Measurements from ENCODE around the gene OR10J1.
"Not testable (repeated sequence)": the region's sequence is repeated elsewhere in the genome, so short reads cannot be mapped to it uniquely, and the experiment has no call there.

Gene OR10J1

GRCh38 chr1:159449605-159450004, 10.1 kb downstream of the OR10J1 start:
- H3K36me3 ChIP-seq (replicated peaks); H3K27me3 ChIP-seq (ENCODE audit: low read depth); H3K9me3 ChIP-seq; H3K4me3 ChIP-seq; H3K4me1 ChIP-seq; in situ Hi-C loops (cut with MboI; ENCODE audit: low sequenced_read_pairs); DNase-seq (ENCODE audit: low spot score in 2 of 2): not testable (repeated sequence)

GRCh38 chr1:159459551-159459950, 20.0 kb downstream of the OR10J1 start:
- no peak for DNase-seq (ENCODE audit: low spot score in 2 of 2)
- H3K36me3 ChIP-seq (replicated peaks) = no peaks in the 10 kb centered on the region
- in situ Hi-C loops (cut with MboI; ENCODE audit: low sequenced_read_pairs) = no loop called here

DNA sequence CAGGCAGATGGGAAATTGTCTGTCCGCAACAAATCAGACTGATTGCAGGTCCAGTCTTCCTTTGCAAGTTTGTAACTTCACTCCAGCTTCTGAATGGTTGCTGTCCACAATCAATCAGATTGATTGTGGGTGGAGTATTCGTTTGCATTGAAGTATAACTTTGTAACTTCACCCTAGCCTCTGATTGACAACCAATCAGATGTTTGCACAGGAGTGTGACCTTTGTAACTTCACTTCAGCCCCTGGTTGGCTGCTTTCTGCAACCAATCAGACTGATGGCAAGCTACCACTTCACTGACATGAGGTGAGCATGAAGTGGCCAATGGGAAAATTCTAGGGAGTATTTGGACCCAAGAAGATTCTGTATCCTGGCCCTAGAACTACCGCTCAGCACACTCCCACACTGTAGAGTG, 25.7 kb downstream of the OR10J1 start:
- H3K9me3 ChIP-seq = no peaks in the 10 kb centered on the region
- in situ Hi-C loops (cut with MboI; ENCODE audit: low sequenced_read_pairs) = no loop called here
- no peak overlapping the region for H3K4me3 ChIP-seq
- no peaks in the 10 kb centered on the region for H3K36me3 ChIP-seq (replicated peaks)
- no peak for DNase-seq (ENCODE audit: low spot score in 2 of 2)
- no peaks in the 10 kb centered on the region for H3K4me1 ChIP-seq
- H3K27me3 ChIP-seq (ENCODE audit: low read depth) = no peaks in the 10 kb centered on the region

More at GRCh38 chr1:159459551-159459950, 20.0 kb downstream of the OR10J1 start:
- Histone ChIP-seq H3K4me3 (no peak overlapping the region), H3K4me1 (no peaks in the 10 kb centered on the region), H3K9me3 (no peaks in the 10 kb centered on the region), H3K27me3 (ENCODE audit: low read depth) (no peaks in the 10 kb centered on the region)

- Histone ChIP-seq H3K4me3 (no peak overlapping the region), H3K36me3 (replicated peaks) (no peaks in the 10 kb centered on the region), H3K9me3 (no peaks in the 10 kb centered on the region), H3K4me1 (no peaks in the 10 kb centered on the region), H3K27me3 (ENCODE audit: low read depth) (no peaks in the 10 kb centered on the region)
- in situ Hi-C loops (cut with MboI; ENCODE audit: low sequenced_read_pairs) = no loop called here
- DNase-seq (ENCODE audit: low spot score in 2 of 2) = no peak
These were observed 28.8 kb downstream of the OR10J1 start for GRCh38 chr1:159468321-159468720.

GRCh38 chr1:159469921-159470533, 30.5 kb downstream of the OR10J1 start:
- Histone ChIP-seq H3K36me3 (replicated peaks) (no peaks in the 10 kb centered on the region), H3K4me3 (no peak overlapping the region), H3K9me3 (no peaks in the 10 kb centered on the region), H3K27me3 (ENCODE audit: low read depth) (no peaks in the 10 kb centered on the region), H3K4me1 (no peaks in the 10 kb centered on the region)
- in situ Hi-C loops (cut with MboI; ENCODE audit: low sequenced_read_pairs) = no loop called here
- no peak for DNase-seq (ENCODE audit: low spot score in 2 of 2)

GRCh38 chr1:159473335-159473734, 33.8 kb downstream of the OR10J1 start:
- H3K4me3 ChIP-seq = no peak overlapping the region
- H3K36me3 ChIP-seq (replicated peaks) = no peaks in the 10 kb centered on the region
- no peak for DNase-seq (ENCODE audit: low spot score in 2 of 2)
- no peaks in the 10 kb centered on the region for H3K27me3 ChIP-seq (ENCODE audit: low read depth)
- no peaks in the 10 kb centered on the region for H3K4me1 ChIP-seq
- in situ Hi-C loops (cut with MboI; ENCODE audit: low sequenced_read_pairs) = no loop called here
- no peaks in the 10 kb centered on the region for H3K9me3 ChIP-seq

- DNase-seq (ENCODE audit: low spot score in 2 of 2) = no peak
- no peaks in the 10 kb centered on the region for H3K36me3 ChIP-seq (replicated peaks)
- in situ Hi-C loops (cut with MboI; ENCODE audit: low sequenced_read_pairs) = no loop called here
- no peaks in the 10 kb centered on the region for H3K27me3 ChIP-seq (ENCODE audit: low read depth)
- H3K9me3 ChIP-seq = no peaks in the 10 kb centered on the region
- H3K4me3 ChIP-seq = no peak overlapping the region
- H3K4me1 ChIP-seq = no peaks in the 10 kb centered on the region
These were observed 35.4 kb downstream of the OR10J1 start for GRCh38 chr1:159474926-159475325.

GRCh38 chr1:159483501-159483900, 44.0 kb downstream of the OR10J1 start:
- Histone ChIP-seq H3K4me1 (no peaks in the 10 kb centered on the region), H3K9me3 (no peaks in the 10 kb centered on the region), H3K4me3 (no peak overlapping the region), H3K27me3 (ENCODE audit: low read depth) (no peaks in the 10 kb centered on the region), H3K36me3 (replicated peaks) (no peaks in the 10 kb centered on the region)
- DNase-seq (ENCODE audit: low spot score in 2 of 2) = no peak
- in situ Hi-C loops (cut with MboI; ENCODE audit: low sequenced_read_pairs) = no loop called here

Measured in HAP-1 (cell line).